ENCODE measurements around the gene CDH10.

- no peak for TF ChIP-seq CTCF (IDR thresholded peaks at IDR 0.05)
- TF ChIP-seq EP300 (IDR thresholded peaks at IDR 0.05): no peak
- TF ChIP-seq POLR2AphosphoS5 (IDR thresholded peaks at IDR 0.05): no peak
- TF ChIP-seq POLR2A (IDR thresholded peaks at IDR 0.05): no peak
Observed at GRCh38 chr5:24598956-24599355, 45.8 kb downstream of the CDH10 start.

Measured in stomach (tissue), 4 donors.